Measurements from ENCODE around the gene RAE1.
"Not testable (repeated sequence)": the region's sequence is repeated elsewhere in the genome, so short reads cannot be mapped to it uniquely, and the experiment has no call there.

Gene RAE1

DNA sequence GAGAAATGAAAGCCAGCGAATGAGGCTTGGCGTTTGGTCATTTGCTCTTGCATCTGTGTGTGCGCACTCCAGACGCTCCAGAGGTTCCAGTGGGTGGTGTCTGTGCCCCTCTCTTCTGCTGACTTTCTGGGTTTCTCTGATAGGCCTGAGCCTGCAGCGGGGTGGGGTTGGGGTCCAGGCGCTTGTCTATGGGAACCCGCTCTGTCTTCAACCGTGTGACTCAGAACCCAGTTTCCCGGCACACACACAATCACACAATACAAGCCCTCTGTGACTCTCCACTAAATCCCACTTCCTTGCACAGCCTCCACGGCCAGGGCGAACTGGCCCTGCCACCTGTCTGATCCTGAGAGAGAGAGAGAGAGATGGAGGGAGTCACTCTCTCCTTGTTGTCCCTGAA is 64.7 kb downstream of the RAE1 start:
- no peak for DNase-seq
- Histone ChIP-seq H3K4me3 (ENCODE audit: low read depth, low read length) (no peak overlapping the region), H3K27ac (no peak overlapping the region), H3K36me3 (replicated peaks) (no peaks in the 10 kb centered on the region), H3K27me3 (replicated peaks) (peaks cover 4% of the 10 kb centered on the region)
- in situ Hi-C loops (cut with HindIII; ENCODE audit: low pct_ligation_motif_present, low sequenced_read_pairs), result no loop called here
- TF ChIP-seq, protein P1, sequence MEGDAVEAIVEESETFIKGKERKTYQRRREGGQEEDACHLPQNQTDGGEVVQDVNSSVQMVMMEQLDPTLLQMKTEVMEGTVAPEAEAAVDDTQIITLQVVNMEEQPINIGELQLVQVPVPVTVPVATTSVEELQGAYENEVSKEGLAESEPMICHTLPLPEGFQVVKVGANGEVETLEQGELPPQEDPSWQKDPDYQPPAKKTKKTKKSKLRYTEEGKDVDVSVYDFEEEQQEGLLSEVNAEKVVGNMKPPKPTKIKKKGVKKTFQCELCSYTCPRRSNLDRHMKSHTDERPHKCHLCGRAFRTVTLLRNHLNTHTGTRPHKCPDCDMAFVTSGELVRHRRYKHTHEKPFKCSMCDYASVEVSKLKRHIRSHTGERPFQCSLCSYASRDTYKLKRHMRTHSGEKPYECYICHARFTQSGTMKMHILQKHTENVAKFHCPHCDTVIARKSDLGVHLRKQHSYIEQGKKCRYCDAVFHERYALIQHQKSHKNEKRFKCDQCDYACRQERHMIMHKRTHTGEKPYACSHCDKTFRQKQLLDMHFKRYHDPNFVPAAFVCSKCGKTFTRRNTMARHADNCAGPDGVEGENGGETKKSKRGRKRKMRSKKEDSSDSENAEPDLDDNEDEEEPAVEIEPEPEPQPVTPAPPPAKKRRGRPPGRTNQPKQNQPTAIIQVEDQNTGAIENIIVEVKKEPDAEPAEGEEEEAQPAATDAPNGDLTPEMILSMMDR (IDR thresholded peaks at IDR 0.05; ENCODE audit: low read depth, low read length, missing control alignments), result no peak

DNA sequence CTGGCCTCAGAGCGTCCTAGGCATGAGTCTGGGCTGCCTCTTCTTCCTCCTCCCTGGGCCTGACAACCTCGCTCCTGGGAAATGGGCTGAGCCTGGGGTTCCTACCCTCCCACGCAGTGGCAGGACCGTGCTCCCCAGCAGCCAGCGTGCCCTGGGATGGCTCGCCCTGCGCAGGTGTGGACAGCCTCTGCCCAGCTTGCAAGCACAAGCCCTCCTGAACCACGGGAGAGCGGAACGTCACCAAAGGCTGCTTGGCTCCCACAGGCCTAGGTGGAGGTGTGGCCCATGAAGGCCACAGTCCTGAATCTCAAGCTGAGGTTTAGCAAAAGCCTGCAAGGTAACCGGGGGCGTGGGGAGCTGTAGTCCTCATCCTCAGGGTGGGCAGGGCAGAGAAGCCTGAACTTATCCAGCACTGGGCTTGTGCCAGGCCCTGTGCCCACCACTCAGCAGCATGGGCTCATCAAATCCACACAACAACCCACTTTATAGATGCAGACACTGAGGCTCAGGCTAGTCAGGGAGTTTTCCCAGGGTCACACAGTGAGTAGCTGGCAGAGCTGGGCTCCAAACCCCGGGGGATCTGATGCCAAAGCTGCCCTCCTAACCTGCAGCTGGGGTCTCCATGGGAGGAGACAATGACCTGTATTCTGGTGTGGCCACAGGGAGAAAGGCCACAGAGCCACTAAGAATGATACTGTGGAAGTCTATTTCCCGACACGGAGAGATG is 65.4 kb downstream of the RAE1 start:
- H3K27ac ChIP-seq, result no peak overlapping the region
- H3K4me3 ChIP-seq (ENCODE audit: low read depth, low read length), result no peak overlapping the region
- DNase-seq, result no peak
- in situ Hi-C loops (cut with HindIII; ENCODE audit: low pct_ligation_motif_present, low sequenced_read_pairs), result no loop called here
- peaks cover 8% of the 10 kb centered on the region for H3K27me3 ChIP-seq (replicated peaks)
- H3K36me3 ChIP-seq (replicated peaks), result no peaks in the 10 kb centered on the region
- TF ChIP-seq, protein P1 (IDR thresholded peaks at IDR 0.05; ENCODE audit: low read depth, low read length, missing control alignments), result no peak

DNA sequence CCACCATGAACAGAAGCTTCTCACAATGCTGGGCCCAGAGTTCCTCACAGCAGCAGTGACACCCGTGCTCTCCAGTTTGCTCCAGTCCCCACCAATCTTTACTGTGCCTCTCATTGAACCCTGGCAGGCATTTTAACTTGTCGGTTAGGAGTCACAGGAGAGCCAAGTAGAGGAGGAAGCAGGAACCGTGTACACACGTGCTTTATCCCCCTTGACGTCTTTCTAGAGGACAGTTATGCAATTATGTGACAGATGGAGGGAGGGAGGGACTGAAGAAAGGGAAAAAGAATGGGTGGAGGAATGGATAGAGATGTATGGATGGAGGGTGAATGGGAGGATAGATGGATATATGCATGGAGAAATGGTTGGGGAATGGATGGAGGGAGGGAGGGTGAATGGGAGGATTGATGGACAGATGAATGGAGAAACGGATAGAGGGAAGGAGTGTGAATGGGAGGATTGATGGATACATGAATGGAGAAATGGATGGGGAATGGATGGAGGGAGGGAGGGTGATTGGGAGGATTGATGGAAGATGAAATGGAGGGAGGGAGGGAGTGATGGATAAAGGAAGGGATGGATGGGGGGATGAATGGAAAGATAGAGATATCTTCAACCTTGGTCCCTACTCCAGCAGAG is 66.1 kb downstream of the RAE1 start:
- no peak for DNase-seq
- TF ChIP-seq, protein P1 (IDR thresholded peaks at IDR 0.05; ENCODE audit: low read depth, low read length, missing control alignments), result no peak
- Histone ChIP-seq H3K27me3 (replicated peaks) (peaks cover 11% of the 10 kb centered on the region), H3K27ac (no peak overlapping the region), H3K36me3 (replicated peaks) (no peaks in the 10 kb centered on the region), H3K4me3 (ENCODE audit: low read depth, low read length) (no peak overlapping the region)
- in situ Hi-C loops (cut with HindIII; ENCODE audit: low pct_ligation_motif_present, low sequenced_read_pairs), result no loop called here

DNA sequence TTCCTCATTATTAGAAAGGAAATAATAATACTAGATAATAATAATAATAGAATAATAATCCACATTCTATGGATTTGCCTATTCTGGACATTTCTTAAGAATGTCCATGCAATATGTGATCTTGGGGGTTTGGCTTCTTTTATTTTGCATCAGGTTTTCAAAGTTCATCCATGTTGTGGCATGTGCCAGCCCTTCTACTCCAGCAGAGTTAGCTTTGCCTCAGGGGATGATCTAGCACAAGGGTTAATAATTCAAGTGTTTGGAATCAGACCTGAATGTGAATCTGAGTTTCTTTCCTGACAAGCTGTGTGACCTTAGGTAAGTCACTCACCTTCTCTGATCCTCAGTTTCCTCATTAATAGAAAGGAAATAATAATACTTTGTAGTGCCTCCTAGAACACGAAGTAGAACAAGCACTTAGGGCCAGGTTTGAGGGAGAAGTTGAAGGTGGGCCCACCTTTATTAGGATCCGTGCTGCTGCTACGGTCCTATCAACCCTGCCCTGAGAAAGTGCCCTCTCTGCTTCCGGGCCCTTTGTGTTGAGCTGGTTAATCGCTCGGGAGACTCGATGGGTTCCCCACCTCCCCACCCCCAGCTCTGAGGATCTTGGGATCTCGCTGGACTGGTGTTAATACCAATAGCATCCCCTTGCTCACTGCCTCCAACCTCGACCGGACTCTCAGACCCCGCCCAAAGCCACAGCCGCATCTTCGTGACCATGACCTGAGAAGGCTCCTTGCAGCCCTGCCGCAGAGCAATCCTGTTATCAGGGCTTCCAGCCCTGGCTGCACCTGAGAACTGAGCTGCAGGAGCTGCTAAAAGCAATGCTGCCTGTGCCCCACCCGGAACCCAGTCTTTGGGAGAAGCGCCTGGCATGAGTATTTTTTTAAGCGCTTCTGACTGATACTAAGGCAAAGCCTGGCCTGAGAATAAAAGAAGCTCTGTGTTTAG is 67.0 kb downstream of the RAE1 start:
- DNase-seq, result no peak
- Histone ChIP-seq H3K4me3 (ENCODE audit: low read depth, low read length) (no peak overlapping the region), H3K27ac (no peak overlapping the region), H3K27me3 (replicated peaks) (peaks cover 11% of the 10 kb centered on the region), H3K36me3 (replicated peaks) (no peaks in the 10 kb centered on the region)
- in situ Hi-C loops (cut with HindIII; ENCODE audit: low pct_ligation_motif_present, low sequenced_read_pairs), result no loop called here
- TF ChIP-seq, protein P1 (IDR thresholded peaks at IDR 0.05; ENCODE audit: low read depth, low read length, missing control alignments), result no peak

DNA sequence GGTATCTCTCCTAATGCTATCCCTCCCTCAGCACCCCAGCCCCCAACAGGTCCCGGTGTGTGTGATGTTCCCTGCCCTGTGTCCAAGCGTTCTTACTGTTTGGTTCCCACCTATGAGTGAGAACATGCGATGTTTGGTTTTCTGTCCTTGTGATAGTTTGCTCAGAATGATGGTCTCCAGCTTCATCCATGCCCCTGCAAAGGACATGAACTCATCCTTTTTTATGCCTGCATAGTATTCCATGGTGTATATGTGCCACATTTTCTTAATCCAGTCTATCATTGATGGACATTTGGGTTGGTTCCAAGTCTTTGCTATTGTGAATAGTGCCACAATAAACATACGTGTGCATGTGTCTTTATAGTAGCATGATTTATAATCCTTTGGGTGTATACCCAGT is 68.4 kb downstream of the RAE1 start:
- in situ Hi-C loops (cut with HindIII; ENCODE audit: low pct_ligation_motif_present, low sequenced_read_pairs); H3K36me3 ChIP-seq (replicated peaks); H3K4me3 ChIP-seq (ENCODE audit: low read depth, low read length); DNase-seq; H3K27ac ChIP-seq: not testable (repeated sequence)
- peaks cover 11% of the 10 kb centered on the region for H3K27me3 ChIP-seq (replicated peaks)
